HCT116 (cell line): ENCODE data around the gene PVRIG.

Experiments used
- CTCF ChIP-seq, 3 experiments: fragments of 200-600 bp in 1 of 3; sonication (generic) in 1 of 3; IDR thresholded peaks in 2 of 3; conservative IDR thresholded peaks in 1 of 3; 2 replicates each; pipeline ENCODE4 v1.5.1; 2012 to 2017; ENCODE audit warnings: low read depth in 2 of 3, low read length in 2 of 3, antibody characterized with exemption in 1 of 3, borderline replicate concordance in 1 of 3, control low read depth in 1 of 3, mild to moderate bottlenecking in 1 of 3, mixed read lengths in 1 of 3, mixed run types in 1 of 3, moderate library complexity in 1 of 3; ENCODE audit not compliant: insufficient read depth in 1 of 3
- YY1 ChIP-seq: IDR thresholded peaks from 2 replicates; pipeline ENCODE4 v1.6.1; 2011; ENCODE audit warnings: low read length, low read depth, moderate library complexity, mild to moderate bottlenecking; ENCODE audit not compliant: insufficient replicate concordance; ENCODE audit errors: extremely low read depth

GRCh38 chr7:100198266-100198665, 21.5 kb upstream of the PVRIG start:
- no peak for TF ChIP-seq YY1
- no peak for TF ChIP-seq CTCF (IDR thresholded peaks at IDR 0.05 in 2 of 3, conservative IDR thresholded peaks at IDR 0.05 in 1 of 3; ENCODE audit: borderline replicate concordance in 1 of 3, insufficient read depth in 1 of 3, low read depth in 2 of 3, low read length in 2 of 3)
